Measurements from ENCODE around the gene PCDHGB6. TPM values are rescaled to one million over a fixed set of nuclear protein-coding genes. Genes with fewer than 3 reads are reported as not detected.

PCDHGB6 gene
- total RNA-seq, 1 experiment from 2014 or later = 6.0 TPM

GRCh38 chr5:141362719-141363118 lies 45.1 kb upstream of the PCDHGB6 start:
- Mint-ChIP-seq H3K4me1 (peaks cover 27% of the 10 kb centered on the region), H3K27me3 (ENCODE audit: low read depth) (peaks cover 21% of the 10 kb centered on the region), H3K4me3 (peak overlapping the region; percentile 2; the same call in 1 of the 2 replicates), H3K27ac (no peak overlapping the region), H3K36me3 (peaks cover 65% of the 10 kb centered on the region), H3K9me3 (peaks cover 60% of the 10 kb centered on the region)
- POLR2A ChIA-PET = no interaction called here
- CTCF ChIA-PET = interaction anchor here (0.8 to 1.3 kb wide), 5 partner anchors 25 to 201 kb away, joined by 3 to 5 read pairs (median 3); partner anchors contain the start of genes PCDHB14, PCDHB15 and PCDHGB4
- DNase-seq (ENCODE audit: low spot score) (no peak), ATAC-seq (no peak)
- TF ChIP-seq E2F4 (CRISPR knock-in tag; IDR thresholded peaks at IDR 0.05; ENCODE audit: borderline replicate concordance, low read depth) (no peak), ELF4 (CRISPR knock-in tag; IDR thresholded peaks at IDR 0.05; ENCODE audit: low read depth) (no peak), SP1 (CRISPR knock-in tag; conservative IDR thresholded peaks at IDR 0.05) (no peak), E2F1 (CRISPR knock-in tag; IDR thresholded peaks at IDR 0.05) (no peak), HMGXB4 (CRISPR knock-in tag; IDR thresholded peaks at IDR 0.05) (no peak), CREM (CRISPR knock-in tag; IDR thresholded peaks at IDR 0.05) (no peak), ZNF532 (CRISPR knock-in tag; IDR thresholded peaks at IDR 0.05; ENCODE audit: borderline replicate concordance) (no peak), ZNF396 (CRISPR knock-in tag; IDR thresholded peaks at IDR 0.05; ENCODE audit: borderline replicate concordance) (no peak), ZNF232 (CRISPR knock-in tag; IDR thresholded peaks at IDR 0.05) (no peak), MAX (CRISPR knock-in tag; IDR thresholded peaks at IDR 0.05) (no peak), USF2 (CRISPR knock-in tag; IDR thresholded peaks at IDR 0.05) (no peak), SMAD4 (CRISPR knock-in tag; IDR thresholded peaks at IDR 0.05) (no peak)

- POLR2A ChIA-PET = no interaction called here
- CTCF ChIA-PET = interaction anchor here (0.5 to 2.1 kb wide), 17 partner anchors 10 to 203 kb away, joined by 3 to 11 read pairs (median 4); partner anchors contain the start of genes PCDHB10, PCDHB11, PCDHB14 and PCDHB15
- H3K4me3 Mint-ChIP-seq = peak within 1 kb of the TSS; percentile 2; the same call in 1 of the 2 replicates
- peaks cover 27% of the 10 kb centered on the region for H3K4me1 Mint-ChIP-seq
- H3K27me3 Mint-ChIP-seq (ENCODE audit: low read depth) = peaks cover 21% of the 10 kb centered on the region
- no peak within 1 kb of the TSS for H3K27ac Mint-ChIP-seq
- peaks cover 60% of the 10 kb centered on the region for H3K9me3 Mint-ChIP-seq
- H3K36me3 Mint-ChIP-seq = peaks cover 65% of the 10 kb centered on the region
- ATAC-seq = no peak
- DNase-seq (ENCODE audit: low spot score) = no peak
- TF ChIP-seq KAT7 (CRISPR knock-in tag; IDR thresholded peaks at IDR 0.05; ENCODE audit: borderline replicate concordance) (no peak), NR2C2 (CRISPR knock-in tag; IDR thresholded peaks at IDR 0.05) (no peak), SMAD4 (CRISPR knock-in tag; IDR thresholded peaks at IDR 0.05) (no peak), E2F4 (CRISPR knock-in tag; IDR thresholded peaks at IDR 0.05; ENCODE audit: borderline replicate concordance, low read depth) (no peak), TEAD1 (CRISPR knock-in tag; IDR thresholded peaks at IDR 0.05) (no peak), CTCF (IDR thresholded peaks at IDR 0.05) (no peak), IRF2 (CRISPR knock-in tag; IDR thresholded peaks at IDR 0.05; ENCODE audit: borderline replicate concordance, low read depth) (no peak), NR3C1 (CRISPR knock-in tag; conservative IDR thresholded peaks at IDR 0.05; ENCODE audit: low read depth) (no peak), ZBTB21 (CRISPR knock-in tag; IDR thresholded peaks at IDR 0.05; ENCODE audit: borderline replicate concordance) (no peak), USF1 (CRISPR knock-in tag; IDR thresholded peaks at IDR 0.05) (no peak)
Observed at GRCh38 chr5:141363952-141364660, 43.7 kb upstream of the PCDHGB6 start, which contains the start of gene PCDHGA5. PCDHGA5 (plus strand) TSS chr5:141364162; CDS start chr5:141364331, 169 bp downstream.

All from WTC11 (cell line).